GM12873 (cell line): ENCODE results near the gene GPBP1.

ENCODE experiments used
- CTCF ChIP-seq: IDR thresholded peaks from 2 replicates; pipeline ENCODE4 v1.5.1; 2012; ENCODE audit warnings: low read depth, mild to moderate bottlenecking, moderate library complexity, low read length, control low read depth; ENCODE audit not compliant: insufficient read depth; ENCODE audit errors: missing control alignments

Gene GPBP1

GRCh38 chr5:57163553-57164006, 10.3 kb upstream of the GPBP1 start:
- no peak for TF ChIP-seq CTCF

GRCh38 chr5:57164124-57164523, 9.7 kb upstream of the GPBP1 start:
- no peak for TF ChIP-seq CTCF

GRCh38 chr5:57166276-57166675, 7.6 kb upstream of the GPBP1 start:
- no peak for TF ChIP-seq CTCF

- TF ChIP-seq CTCF: no peak
Observed at GRCh38 chr5:57167201-57167600, 6.7 kb upstream of the GPBP1 start.

GRCh38 chr5:57171816-57172465, 1.9 kb upstream of the GPBP1 start:
- no peak for TF ChIP-seq CTCF

- no peak for TF ChIP-seq CTCF
Observed at GRCh38 chr5:57172466-57173318, 1.2 kb upstream of the GPBP1 start.

GRCh38 chr5:57174128-57174889, 450 bp downstream of the GPBP1 start:
- no peak for TF ChIP-seq CTCF
